Stimulated activated naive CD8-positive, alpha-beta T cell treated with anti-CD3 and anti-CD28 coated beads, Interleukin-15, Interleukin-2, amounts not matched to agents 100 ng/mL and 50 ng/mL, for 24 hours (primary cell): Measurements from ENCODE around the gene SMIM1.
"Not testable (repeated sequence)": the region's sequence is repeated elsewhere in the genome, so short reads cannot be mapped to it uniquely, and the experiment has no call there.

Experiments used
- H3K27ac Mint-ChIP-seq: one replicate; pipeline ENCODE4 v1.8.0; 2021; ENCODE audit warnings: mild to moderate bottlenecking, mixed read lengths
- H3K27me3 Mint-ChIP-seq: one replicate; pipeline ENCODE4 v1.8.0; 2021; ENCODE audit warnings: mixed read lengths
- H3K36me3 Mint-ChIP-seq: one replicate; pipeline ENCODE4 v1.8.0; 2021; ENCODE audit warnings: low read depth, mixed read lengths
- H3K4me1 Mint-ChIP-seq: one replicate; pipeline ENCODE4 v1.8.0; 2021; ENCODE audit warnings: low read depth, mixed read lengths
- H3K4me3 Mint-ChIP-seq: one replicate; pipeline ENCODE4 v1.8.0; 2021; ENCODE audit warnings: mild to moderate bottlenecking, mixed read lengths
- H3K9me3 Mint-ChIP-seq: one replicate; pipeline ENCODE4 v1.8.0; 2021; ENCODE audit warnings: mixed read lengths

Gene SMIM1

DNA sequence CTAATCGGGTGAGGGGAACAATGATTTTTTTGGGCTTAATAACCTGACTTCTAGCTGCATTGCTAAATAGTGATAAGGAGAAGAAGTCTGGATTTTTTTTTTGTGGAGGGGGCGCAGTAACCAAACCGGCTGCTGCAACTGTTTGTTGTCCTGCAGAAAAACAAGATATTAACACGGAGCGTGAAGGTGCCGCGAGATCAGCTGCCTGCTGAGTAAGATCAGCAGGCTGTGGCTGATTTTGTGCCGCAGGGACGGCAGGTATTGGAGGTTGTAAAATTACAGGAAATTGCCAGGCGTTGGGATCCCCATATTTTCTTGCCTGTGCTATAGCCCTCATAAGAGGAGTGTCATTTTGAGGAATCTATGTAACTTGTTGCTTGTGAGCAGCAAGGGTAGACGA is 32.5 kb downstream of the SMIM1 start:
- Mint-ChIP-seq H3K4me3 (no peak overlapping the region), H3K27me3 (peaks cover 32% of the 10 kb centered on the region), H3K9me3 (no peaks in the 10 kb centered on the region), H3K4me1 (peaks cover 10% of the 10 kb centered on the region), H3K27ac (no peak overlapping the region), H3K36me3 (no peaks in the 10 kb centered on the region)

DNA sequence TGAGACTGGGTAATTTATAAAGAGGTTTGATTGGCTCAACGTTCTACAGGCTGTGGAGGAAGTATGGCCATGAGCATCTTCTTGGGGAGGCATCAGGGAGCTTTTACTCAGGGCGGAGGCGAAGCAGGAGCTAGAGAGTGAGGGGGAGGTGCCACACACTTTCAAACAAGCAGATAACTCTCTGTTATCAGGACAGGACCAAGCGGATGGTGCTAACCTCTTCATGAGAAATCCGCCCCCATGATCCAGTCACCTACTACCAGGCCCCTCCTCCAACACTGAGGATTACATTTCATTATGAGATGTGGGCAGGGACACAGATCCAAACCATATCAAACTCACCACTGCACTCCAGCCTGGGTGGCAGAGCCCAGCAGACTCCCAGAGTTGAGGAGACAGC is 35.2 kb downstream of the SMIM1 start:
- H3K27ac Mint-ChIP-seq = no peak overlapping the region
- H3K36me3 Mint-ChIP-seq = no peaks in the 10 kb centered on the region
- peaks cover 5% of the 10 kb centered on the region for H3K4me1 Mint-ChIP-seq
- no peak overlapping the region for H3K4me3 Mint-ChIP-seq
- H3K27me3 Mint-ChIP-seq = peaks cover 17% of the 10 kb centered on the region
- no peaks in the 10 kb centered on the region for H3K9me3 Mint-ChIP-seq

DNA sequence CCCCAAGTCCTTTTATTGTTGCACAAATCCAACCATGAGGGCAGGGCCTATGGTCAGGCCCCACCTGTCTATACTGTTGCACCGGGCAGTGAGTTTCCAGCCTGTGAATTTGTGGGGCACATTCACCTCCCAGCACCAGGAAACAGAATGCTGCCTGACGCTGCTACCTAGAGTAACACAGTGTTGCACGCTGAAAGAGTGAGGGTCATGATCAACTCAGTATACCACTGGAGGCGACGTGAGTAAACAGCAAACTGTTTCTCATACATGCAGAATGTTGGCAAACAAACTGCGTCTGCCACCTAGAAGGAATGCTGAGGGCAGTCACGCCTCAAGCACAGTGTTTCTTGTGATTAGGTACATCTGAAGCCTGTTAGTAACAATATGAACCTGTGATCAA is 37.1 kb downstream of the SMIM1 start:
- no peaks in the 10 kb centered on the region for H3K36me3 Mint-ChIP-seq
- H3K4me1 Mint-ChIP-seq = peaks cover 5% of the 10 kb centered on the region
- H3K9me3 Mint-ChIP-seq = no peaks in the 10 kb centered on the region
- H3K4me3 Mint-ChIP-seq = no peak overlapping the region
- peaks cover 4% of the 10 kb centered on the region for H3K27me3 Mint-ChIP-seq
- H3K27ac Mint-ChIP-seq = no peak overlapping the region

DNA sequence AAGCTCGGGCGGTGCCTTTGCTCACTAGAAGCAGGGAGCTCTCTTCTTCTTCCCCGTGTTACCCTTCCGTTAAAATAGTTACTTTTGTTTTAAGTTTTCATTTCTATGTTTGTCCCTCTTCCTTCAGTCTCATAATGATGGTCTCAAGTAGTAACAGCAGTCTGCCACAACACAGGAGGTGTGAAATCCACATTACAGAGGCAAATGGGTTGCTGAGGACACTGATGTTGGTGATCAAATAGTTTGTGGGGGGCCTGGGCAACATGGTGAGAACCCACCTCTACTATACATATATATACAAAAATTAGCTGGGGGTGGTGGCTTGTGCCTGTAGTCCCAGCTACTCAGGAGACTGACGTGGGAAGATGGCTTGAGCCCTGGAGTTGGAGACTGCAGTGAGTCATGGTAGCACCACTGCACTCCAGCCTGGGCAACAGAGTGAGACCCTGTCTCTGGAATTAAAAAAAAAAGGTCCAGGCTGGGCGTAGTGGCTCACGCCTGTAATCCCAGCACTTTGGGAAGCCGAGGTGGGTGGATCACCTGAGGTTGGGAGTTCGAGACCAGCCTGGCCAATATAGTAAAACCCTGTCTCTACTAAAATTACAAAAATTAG is 37.7 kb downstream of the SMIM1 start:
- not testable (repeated sequence) for H3K27me3 Mint-ChIP-seq, H3K4me3 Mint-ChIP-seq, H3K36me3 Mint-ChIP-seq, H3K4me1 Mint-ChIP-seq, H3K9me3 Mint-ChIP-seq, H3K27ac Mint-ChIP-seq

DNA sequence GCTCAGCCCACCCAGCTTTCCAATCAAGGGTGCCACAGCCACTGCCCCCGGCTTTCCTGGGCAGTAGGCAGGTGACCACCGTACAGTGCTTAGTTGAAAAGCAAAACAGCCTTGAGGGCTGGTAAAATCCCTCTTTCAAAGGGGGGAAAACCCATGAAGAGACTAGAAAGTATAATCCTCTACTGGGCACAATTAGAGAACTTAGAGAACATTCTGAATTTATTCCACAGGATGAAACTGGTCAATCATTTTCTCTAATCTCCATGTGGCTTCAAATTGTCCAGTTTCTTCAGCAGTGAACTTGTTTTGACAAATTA is 39.0 kb downstream of the SMIM1 start:
- Mint-ChIP-seq H3K9me3 (no peaks in the 10 kb centered on the region), H3K27me3 (no peaks in the 10 kb centered on the region), H3K4me1 (peaks cover 5% of the 10 kb centered on the region), H3K27ac (no peak overlapping the region), H3K4me3 (no peak overlapping the region), H3K36me3 (peaks cover 5% of the 10 kb centered on the region)

DNA sequence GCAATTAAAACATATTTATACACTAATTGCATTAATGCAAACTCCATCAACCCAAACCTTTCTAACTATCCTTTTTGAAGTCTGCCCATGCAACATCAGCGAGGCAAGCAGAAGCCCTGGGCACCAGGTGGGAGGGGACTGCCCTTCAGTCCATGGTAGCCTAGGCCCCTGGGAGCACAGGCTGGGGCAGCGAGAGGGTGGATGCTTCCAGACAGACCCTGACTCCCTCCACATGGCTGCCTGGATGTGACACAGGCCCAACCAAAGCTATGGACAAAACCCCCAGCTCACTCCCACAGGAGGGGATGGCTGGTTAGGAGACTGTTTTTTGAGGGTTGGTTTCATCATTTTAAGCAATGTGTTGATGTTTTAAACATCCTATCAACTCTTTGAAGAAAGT is 41.5 kb downstream of the SMIM1 start:
- Mint-ChIP-seq H3K4me1 (peaks cover 5% of the 10 kb centered on the region), H3K27ac (no peak overlapping the region)

DNA sequence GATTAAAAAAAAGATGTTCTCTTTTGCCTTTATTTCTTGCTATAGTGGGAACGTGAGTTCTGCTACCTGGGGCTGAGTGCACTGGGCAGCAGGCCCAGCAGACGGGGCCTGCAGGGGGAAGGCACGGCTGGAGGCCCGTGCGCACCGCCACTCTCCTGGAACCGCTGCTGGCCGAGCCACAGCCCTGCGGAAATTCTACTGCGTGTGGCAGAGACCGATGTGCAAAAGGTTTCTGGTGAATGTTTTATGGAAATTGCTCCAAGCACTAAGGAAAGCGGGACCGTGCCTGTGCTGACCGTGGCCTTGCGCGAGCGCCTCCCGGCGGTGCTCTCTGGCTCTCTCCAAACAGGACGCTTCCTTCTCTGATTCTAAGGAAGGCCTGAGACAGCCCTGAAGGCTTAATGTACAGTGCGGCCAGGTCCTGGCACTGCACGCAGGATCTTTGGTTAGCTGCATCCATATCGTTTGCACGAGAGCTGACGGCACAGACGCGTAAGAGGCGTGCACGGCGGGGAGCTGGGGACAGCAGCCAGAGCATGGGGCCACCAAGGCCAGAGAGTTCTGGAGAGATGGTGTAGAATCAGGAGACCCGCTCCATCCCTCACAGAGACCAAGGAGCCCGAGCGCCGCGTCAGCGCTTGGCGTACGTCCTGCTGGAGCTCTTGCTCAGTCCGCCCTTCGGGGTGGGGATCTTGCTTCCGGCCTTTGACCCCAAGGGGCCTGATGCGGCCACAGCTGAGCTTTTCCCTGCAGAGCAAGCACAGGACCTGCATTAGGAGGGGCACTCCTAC is 42.4 kb downstream of the SMIM1 start:
- Mint-ChIP-seq H3K9me3 (no peaks in the 10 kb centered on the region), H3K36me3 (peaks cover 17% of the 10 kb centered on the region), H3K4me3 (no peak overlapping the region), H3K4me1 (peaks cover 5% of the 10 kb centered on the region), H3K27me3 (no peaks in the 10 kb centered on the region), H3K27ac (no peak overlapping the region)

More for the DNA sequence above, 41.5 kb downstream of the SMIM1 start:
- Mint-ChIP-seq H3K9me3 (no peaks in the 10 kb centered on the region), H3K36me3 (peaks cover 12% of the 10 kb centered on the region), H3K4me3 (no peak overlapping the region), H3K27me3 (no peaks in the 10 kb centered on the region)

DNA sequence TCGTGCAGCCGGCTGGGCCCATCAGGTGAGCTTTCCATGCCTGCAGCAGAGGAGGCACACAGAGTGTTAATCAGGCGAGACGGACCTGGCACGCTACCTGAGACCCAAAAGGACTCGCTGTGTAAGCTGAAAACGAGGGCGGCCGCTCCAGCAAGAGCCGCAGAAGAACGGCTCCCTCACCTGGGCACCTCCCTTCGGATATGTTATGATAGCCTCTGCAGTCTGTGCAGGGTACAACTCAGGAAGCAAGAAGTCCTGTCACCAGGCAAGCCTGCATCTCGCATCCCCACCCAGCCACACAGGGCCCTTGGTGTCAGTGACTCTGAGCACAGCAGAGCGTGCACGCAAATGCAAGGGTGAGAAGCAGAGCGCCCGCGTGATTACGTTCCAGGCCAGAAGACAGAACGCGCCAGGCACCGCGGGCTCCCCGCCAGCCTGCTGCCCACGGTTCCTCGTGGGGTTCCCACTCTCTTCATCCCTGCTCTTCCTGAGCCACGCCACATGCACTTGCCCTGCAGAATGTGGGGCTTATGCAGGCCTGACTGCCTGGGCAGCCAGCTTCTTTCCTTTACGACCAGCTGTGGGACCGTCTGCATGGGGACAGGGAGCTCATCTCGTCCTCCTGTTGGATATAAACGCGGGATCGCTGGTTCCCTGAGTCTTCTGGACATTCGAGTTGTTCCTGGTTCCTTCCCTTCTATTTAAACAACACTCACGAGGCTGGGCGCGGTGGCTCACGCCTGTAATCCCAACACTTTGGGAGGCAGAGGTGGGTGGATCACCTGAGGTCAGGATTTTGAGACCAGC is 44.0 kb downstream of the SMIM1 start:
- H3K27ac Mint-ChIP-seq = no peak overlapping the region
- H3K4me1 Mint-ChIP-seq = peaks cover 3% of the 10 kb centered on the region
- peaks cover 28% of the 10 kb centered on the region for H3K36me3 Mint-ChIP-seq
- H3K9me3 Mint-ChIP-seq = no peaks in the 10 kb centered on the region
- H3K27me3 Mint-ChIP-seq = no peaks in the 10 kb centered on the region
- no peak overlapping the region for H3K4me3 Mint-ChIP-seq

DNA sequence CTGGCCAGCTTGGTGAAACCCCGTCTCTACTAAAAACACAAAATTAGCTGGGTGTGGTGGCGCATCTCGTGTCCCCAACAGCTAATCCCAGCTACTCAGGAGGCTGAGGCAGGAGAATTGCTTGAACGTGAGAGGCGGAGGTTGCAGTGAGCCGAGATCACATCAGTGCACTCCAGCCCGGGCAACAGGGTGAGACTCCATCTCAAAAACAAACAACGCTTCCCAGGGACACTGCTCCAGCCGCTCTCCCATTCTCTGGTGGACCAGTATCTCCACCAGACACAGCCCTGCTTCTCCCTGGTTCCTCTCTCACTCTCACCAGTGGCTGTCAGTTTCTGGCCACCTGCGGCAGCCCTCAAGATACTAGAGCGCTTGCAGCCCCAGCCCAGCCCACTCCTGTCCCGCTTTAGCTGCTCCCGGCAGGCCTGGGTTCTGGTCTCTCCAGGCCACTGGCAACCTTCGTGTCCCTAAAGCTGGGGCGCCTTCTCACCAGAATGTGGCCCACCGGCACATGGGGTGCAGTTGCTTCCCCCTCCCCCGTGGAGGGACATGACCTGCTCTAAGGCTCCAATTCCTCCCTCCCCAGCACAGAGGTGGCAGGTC is 44.7 kb downstream of the SMIM1 start:
- Mint-ChIP-seq H3K4me3 (no peak overlapping the region), H3K4me1 (no peaks in the 10 kb centered on the region), H3K36me3 (peaks cover 35% of the 10 kb centered on the region), H3K27ac (no peak overlapping the region), H3K27me3 (no peaks in the 10 kb centered on the region), H3K9me3 (no peaks in the 10 kb centered on the region)

DNA sequence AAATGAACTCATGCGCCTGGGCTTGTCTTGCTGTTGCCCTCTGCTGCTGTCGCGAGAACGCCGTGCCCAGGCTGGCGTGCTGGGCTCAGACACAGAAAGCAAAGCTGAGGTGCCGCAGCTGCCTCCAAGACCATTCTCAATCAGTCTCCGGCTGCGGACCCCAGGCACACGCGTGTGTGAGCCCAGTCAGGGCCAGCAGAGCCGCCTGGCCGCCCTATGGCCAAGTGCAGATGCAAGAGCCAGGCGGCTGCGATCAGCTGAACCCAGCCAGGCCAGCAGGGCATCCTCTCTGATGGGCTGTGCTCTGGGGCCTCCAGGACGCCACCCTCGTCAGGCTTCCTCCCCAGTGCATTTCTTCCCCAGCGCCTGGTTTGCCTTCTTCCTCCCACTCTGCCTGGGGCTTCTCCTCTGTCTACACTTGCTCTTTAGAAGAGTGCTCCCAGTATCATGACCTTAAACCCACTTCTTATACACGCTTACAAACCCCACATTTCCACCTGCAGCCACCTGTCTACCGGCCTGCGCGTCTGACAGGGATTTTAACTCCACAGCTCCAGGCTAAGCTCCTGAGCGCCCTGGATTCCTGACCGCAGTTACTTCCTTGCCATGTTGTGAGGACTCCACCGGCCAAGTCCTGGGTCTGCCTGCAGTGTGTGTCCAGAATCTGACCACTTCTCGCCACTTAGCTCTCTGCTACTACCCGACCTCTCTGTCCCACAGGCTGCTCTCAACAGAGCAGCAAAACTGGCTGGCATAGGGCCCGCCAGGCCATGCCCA is 45.5 kb downstream of the SMIM1 start:
- Mint-ChIP-seq H3K36me3 (peaks cover 41% of the 10 kb centered on the region), H3K9me3 (no peaks in the 10 kb centered on the region), H3K27ac (no peak overlapping the region), H3K4me3 (no peak overlapping the region), H3K27me3 (no peaks in the 10 kb centered on the region), H3K4me1 (no peaks in the 10 kb centered on the region)

DNA sequence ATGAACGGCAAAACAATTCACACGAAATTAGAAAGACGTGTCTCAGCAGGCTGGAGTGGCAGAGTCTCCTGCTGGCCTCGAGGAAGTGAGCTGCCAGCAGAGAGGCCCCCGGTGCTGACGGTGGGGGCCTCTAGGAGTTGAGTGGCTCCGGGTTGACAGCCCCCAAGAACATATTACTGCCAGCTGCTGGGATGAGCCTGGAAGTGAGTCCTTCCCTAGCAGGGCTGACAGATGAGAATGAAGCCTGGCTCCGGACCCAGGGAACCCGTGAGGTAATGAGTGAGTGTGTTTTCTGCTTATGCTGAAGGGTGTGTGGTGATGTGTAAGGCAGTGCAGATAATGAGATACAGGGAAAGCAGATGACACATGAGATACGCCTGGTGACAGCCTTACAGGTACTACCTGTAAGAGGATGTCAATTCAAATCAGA is 47.2 kb downstream of the SMIM1 start:
- Mint-ChIP-seq H3K4me3 (no peak overlapping the region), H3K27me3 (no peaks in the 10 kb centered on the region), H3K9me3 (no peaks in the 10 kb centered on the region), H3K36me3 (peaks cover 44% of the 10 kb centered on the region), H3K27ac (no peak overlapping the region), H3K4me1 (no peaks in the 10 kb centered on the region)

DNA sequence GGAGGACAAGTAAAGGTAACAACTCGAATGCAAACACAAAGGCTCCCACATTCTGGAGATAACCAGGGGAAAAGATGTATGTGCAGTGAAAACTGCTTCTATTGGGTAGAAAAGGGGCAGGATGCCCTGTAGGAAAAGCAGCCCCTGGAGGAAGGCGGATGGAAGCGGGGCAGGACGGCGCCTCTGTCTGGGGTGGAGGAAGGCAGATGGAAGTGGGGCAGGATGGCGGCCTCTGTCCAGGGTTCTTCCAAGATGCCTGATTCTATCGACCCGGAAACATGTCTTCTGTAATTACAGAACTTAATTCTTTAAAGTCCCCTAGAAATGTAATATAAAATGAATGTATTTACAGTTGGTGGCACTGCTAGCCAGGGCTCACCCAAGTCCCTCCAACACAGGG is 47.8 kb downstream of the SMIM1 start:
- Mint-ChIP-seq H3K27ac (no peak overlapping the region), H3K4me3 (no peak overlapping the region), H3K4me1 (no peaks in the 10 kb centered on the region), H3K9me3 (no peaks in the 10 kb centered on the region), H3K36me3 (peaks cover 41% of the 10 kb centered on the region), H3K27me3 (no peaks in the 10 kb centered on the region)

DNA sequence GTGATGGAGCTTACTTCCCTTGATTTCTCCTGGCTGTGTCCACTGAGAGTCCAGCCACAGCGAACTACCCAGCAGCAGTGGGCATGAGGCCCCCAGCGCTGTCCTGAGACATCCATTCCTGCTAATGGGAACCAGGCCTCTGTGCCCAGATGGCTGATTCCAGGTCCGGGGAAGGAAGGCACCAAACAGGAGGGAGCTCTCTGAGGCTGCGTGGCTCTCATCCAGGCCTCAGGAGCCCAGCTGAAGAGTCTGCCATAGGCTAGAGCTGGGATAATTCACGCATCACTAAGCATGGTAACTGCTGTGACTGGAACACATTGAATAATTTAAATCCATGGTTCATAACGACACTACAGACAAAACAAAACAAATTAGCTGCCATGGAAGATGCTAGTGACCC is 48.5 kb downstream of the SMIM1 start:
- H3K27ac Mint-ChIP-seq = no peak overlapping the region
- no peaks in the 10 kb centered on the region for H3K9me3 Mint-ChIP-seq
- H3K36me3 Mint-ChIP-seq = peaks cover 41% of the 10 kb centered on the region
- H3K27me3 Mint-ChIP-seq = no peaks in the 10 kb centered on the region
- no peaks in the 10 kb centered on the region for H3K4me1 Mint-ChIP-seq
- no peak overlapping the region for H3K4me3 Mint-ChIP-seq

DNA sequence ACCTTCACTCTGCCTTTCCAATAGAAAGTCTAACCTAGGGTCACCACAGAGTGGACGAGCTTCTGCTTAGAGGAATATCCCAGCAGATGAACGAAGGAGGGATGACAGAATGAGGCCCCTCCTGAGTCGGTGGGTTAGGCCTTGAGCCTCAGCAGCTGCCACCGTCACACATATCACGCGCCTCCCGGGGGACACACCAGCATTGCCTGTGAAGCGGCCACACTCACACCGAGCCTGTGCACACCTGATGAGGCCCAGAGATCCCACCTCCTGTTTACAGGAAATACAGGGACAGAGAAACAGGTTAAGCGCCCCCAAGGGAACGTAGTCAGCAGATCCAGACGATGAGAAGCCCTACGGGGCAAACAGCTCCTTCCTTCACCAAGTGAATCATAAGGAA is 48.9 kb downstream of the SMIM1 start:
- Mint-ChIP-seq H3K9me3 (no peaks in the 10 kb centered on the region), H3K36me3 (peaks cover 41% of the 10 kb centered on the region), H3K27me3 (no peaks in the 10 kb centered on the region), H3K27ac (no peak overlapping the region), H3K4me3 (no peak overlapping the region), H3K4me1 (no peaks in the 10 kb centered on the region)
